GM10847 (cell line): Measurements from ENCODE around the gene B3GNT9.

Source experiments
- POLR2A ChIP-seq: IDR thresholded peaks from 2 replicates; pipeline ENCODE4 v1.6.1; 2011; ENCODE audit not compliant: insufficient read length; ENCODE audit errors: extremely low read depth

The B3GNT9 gene

GRCh38 chr16:67190041-67190440 lies 39.2 kb upstream of the B3GNT9 start, which contains the start of gene EXOC3L1:
Gene EXOC3L1 (minus strand): TSS chr16:67190136. CDS start chr16:67189676, 460 bp downstream.
- TF ChIP-seq POLR2A, result no peak

GRCh38 chr16:67188798-67189197 lies 38.0 kb upstream of the B3GNT9 start:
- no peak for TF ChIP-seq POLR2A

DNA sequence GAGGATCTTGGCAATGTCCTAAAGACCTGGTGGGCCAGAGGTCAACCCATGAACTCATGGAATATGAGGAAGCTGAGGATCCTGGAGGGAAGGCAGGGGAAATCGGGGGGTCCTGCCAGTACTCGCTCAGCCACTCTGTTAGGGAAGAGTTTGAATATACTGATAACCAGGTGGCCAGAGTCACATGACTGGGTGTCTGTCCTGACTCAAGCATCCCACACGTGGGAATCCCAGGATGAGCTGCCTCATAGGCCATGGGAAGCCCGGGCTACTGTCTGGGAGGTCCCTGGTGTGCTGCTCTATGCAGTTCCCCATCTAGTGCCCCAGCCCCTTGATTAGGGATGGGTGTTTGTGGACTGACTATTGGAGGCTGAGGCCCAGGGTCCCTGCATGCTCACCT lies 37.5 kb upstream of the B3GNT9 start:
- no peak for TF ChIP-seq POLR2A

- TF ChIP-seq POLR2A, result no peak
Observed at GRCh38 chr16:67187175-67187890, 36.5 kb upstream of the B3GNT9 start.

DNA sequence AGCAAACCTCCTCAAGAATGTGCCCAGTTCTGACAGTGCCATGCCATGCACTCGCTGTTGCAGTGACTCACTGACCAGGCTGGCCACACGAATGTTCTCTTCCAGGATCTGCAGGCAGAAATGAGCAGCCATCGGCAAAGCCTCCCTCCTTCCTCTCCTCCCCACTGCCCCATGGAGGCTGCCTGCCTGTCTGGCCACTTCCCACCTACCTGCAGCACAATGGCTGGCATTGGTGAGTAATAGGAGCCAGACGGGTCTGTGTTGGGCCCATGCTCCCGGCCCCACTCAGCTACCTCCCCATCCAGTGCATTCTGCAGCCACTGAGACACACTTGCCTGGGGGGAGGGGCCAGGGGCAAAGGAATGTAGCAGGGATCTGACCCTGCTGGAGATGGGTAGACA lies 35.8 kb upstream of the B3GNT9 start:
- no peak for TF ChIP-seq POLR2A

GRCh38 chr16:67185651-67186134 lies 34.9 kb upstream of the B3GNT9 start:
- no peak for TF ChIP-seq POLR2A

DNA sequence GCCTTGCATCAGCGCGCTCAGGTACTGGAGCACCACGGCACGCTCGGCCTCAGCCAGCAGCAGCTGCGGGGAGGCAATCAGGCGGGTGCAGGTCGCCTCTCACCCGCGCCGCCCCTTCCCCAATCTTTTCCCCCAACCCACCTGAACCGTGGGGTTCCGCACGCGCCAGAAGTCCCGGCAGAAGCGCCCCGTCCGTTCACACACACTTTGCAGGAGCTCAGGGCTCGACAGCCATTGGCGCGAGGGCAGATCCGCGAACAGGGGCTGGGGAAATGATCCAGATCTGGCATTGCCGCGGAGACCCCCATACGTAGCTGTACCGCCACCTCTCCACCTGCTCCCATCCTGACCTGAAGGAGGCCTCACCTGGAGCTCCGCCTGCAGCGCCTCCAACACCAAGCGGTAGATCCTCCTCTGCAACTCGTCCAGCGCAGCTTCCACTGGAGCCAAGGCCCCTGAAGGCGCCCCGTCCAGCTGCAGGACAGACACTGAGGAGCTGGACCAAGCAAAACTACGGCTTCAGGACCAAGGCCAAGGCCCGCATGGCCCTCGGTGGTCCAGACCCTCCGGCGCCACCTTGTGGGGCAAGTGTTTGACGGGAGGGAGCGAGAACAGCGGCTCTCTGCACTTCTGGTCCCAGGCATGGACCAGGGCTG lies 34.3 kb upstream of the B3GNT9 start:
- no peak for TF ChIP-seq POLR2A

DNA sequence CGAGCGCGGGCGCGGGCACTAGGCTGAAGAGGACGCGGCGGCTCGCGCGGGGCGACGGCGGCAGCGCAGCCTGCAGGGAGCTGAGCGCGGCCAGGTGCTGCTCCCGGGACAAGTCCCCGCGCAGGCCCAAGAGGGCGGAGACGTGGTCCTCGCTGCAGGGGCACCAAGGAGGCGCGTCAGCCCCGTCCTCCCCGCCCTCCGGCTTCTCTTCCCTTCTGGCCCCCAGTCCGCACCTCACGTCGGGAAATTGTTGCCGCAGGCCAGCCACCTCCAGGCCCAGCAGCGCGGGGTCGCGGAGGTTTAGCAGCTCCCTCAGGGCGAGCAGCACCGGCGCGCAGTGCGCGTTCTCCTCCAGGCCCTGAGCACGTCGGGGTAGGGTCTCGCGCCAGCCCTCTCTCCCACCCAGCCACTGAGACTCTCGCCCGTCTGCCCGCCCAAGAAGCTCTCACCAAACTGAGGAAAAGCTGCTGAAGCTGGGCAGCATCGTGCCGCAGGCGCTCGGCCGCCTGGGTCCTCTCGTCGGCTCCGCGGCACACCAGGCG lies 33.7 kb upstream of the B3GNT9 start:
- no peak for TF ChIP-seq POLR2A

GRCh38 chr16:67183627-67184452 lies 33.0 kb upstream of the B3GNT9 start, which contains the start of gene MATCAP1:
Gene MATCAP1 (minus strand): TSS chr16:67183963. CDS start chr16:67180610, 3,353 bp downstream.
- TF ChIP-seq POLR2A, result no peak

GRCh38 chr16:67183284-67183626 lies 32.5 kb upstream of the B3GNT9 start:
- no peak for TF ChIP-seq POLR2A

DNA sequence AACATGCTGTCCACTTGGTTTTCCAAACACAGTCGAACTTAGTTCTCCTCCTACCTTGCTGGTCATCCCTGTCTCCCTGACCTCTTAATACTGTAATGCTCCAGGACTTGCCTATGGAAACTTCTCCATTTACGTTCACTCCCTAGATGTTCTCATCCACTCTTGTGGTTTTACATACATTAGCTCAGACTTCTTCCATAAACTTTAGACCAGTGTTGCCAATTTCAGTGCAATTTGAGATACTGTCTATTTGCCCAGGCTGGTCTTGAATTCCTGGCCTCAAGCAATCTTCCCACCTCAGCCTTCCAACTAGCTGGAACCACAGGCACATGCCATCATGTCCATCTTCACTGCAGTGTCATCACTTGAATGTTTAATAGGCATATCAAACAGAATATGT lies 31.5 kb upstream of the B3GNT9 start:
- TF ChIP-seq POLR2A, result no peak

GRCh38 chr16:67181346-67181745 lies 30.5 kb upstream of the B3GNT9 start:
- TF ChIP-seq POLR2A, result no peak

DNA sequence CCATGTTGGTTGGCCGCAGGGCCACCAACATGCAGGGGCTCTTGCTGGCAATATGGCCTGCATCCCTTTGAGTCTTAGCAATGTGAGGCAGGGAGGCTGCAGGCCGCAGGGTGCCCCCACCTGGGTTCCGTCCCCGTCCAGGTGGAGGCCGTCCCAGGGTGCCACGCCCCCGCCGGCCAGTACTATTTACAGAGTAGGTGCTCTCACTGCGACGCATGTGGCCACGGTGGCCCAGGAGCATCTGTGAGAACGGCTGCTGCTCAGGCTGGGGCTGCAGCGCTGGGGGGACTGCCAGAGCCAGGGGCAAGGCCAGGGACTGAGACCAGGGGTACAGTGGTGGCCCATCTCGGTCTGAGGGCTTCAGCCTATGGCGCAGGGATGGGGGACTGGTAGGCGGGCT lies 29.4 kb upstream of the B3GNT9 start:
- no peak for TF ChIP-seq POLR2A

- TF ChIP-seq POLR2A, result no peak
Observed at GRCh38 chr16:67179421-67180080, 28.8 kb upstream of the B3GNT9 start.
